Measurements from ENCODE around the gene RNF38.
"Not testable (repeated sequence)": the region's sequence is repeated elsewhere in the genome, so short reads cannot be mapped to it uniquely, and the experiment has no call there.

RNF38 gene

DNA sequence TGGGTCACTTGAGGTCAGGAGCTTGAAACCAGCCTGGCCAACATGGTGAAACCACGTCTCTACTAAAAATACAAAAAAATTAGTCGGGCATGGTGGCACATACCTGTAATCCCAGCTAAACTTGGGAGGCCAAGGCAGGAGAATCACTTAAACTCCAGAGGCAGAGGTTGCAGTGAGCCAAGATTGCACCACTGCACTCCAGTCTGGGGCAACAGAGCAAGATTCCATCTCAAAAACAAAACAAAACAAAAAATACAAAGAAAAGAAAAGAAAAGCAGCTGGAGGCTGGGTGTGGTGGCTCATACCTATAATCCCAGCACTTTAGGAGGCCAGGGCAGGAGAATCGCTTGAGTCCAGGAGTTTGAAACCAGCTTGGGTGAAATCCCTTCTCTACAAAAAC, 105.1 kb downstream of the RNF38 start:
- not testable (repeated sequence) for DNase-seq (ENCODE audit: low read depth in 2 of 2, low spot score in 1 of 2)

DNA sequence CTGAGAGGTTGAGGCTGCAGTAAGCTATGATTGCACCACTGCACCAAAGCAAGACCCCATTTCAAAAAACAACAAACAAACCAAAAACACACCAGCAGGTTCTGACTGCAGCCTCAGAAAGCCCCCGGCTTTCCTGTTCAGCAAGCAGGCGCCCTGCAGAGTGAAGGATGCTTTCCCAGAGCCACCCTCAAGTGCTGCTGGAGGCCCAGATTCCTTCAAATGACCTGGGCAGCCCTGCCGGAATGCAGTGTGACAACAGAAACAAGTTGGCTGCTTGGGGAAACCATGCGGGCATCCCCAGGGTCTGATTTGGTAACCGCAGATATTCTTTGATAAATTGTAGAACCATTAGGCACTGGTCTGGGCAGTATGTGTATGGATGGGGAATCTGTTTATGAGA, 106.2 kb downstream of the RNF38 start:
- no peak for DNase-seq (ENCODE audit: low read depth in 2 of 2, low spot score in 1 of 2)

DNA sequence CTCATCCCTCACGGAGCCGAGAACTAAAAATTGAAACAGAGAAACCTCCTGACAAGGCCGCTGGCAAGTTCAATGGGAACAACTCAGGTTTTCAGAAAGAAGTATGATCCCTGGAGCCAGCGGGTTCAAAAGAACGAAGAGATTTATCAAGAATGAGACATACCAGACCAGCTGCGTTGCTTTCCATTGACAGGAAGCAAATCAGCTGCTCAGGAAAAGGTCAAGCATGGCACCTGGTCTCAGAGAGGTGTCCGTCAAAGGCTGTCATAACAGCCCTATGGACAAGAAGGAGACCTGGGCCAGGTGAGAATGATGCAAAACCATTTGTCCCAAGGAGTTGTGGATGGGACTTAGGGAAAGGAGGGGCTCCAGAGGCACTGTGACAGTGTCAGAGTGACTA, 106.9 kb downstream of the RNF38 start:
- no peak for DNase-seq (ENCODE audit: low read depth in 2 of 2, low spot score in 1 of 2)

DNA sequence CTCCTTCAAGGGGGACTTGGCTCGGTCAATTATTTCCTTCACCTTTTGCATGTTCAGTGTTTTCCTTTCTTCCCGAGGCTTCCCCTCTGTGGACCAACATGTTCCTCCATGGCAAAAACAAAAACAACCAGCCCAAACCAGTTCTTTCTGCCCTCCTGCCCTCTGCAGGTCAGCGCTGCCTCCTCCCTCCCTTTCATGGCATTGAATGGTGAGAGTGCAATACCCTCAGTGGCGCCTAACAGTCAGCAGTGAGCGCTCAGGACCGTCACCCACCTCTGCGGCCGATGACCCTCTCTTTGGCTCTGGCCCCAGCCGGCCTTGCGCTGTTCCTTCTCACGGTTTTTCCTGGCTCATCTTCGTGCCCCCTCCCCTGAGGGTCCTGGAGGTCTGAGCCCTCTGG, 107.4 kb downstream of the RNF38 start:
- DNase-seq (ENCODE audit: low read depth in 2 of 2, low spot score in 1 of 2), result no peak

- no peak for DNase-seq (ENCODE audit: low read depth in 2 of 2, low spot score in 1 of 2)
Measured at GRCh38 chr9:36290996-36291395, 109.1 kb downstream of the RNF38 start.

- DNase-seq (ENCODE audit: low read depth in 2 of 2, low spot score in 1 of 2), result no peak
Measured at GRCh38 chr9:36289836-36290435, 110.1 kb downstream of the RNF38 start.

DNA sequence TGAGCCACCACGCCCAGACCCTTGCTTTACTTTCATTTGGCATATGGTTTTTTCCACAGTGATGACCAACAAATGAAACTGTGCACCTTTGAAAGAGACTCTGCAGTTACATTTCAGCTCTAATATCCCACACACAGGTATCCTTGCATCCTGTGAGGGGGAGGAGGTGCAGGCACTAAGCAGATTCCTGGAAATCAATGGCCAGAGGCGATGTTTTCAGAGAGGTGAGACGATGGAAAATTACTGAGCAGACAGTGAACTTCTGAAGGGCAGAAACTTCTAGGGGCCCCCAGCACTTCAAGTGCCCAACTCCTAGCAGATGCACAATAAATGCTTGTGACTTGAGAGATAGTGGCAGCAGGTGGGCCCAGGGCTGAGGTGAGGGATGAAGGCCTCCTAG, 112.0 kb downstream of the RNF38 start:
- DNase-seq (ENCODE audit: low read depth in 2 of 2, low spot score in 1 of 2), result no peak

Measured in stimulated activated CD8-positive, alpha-beta memory T cell treated with anti-CD3 and anti-CD28 coated beads, Interleukin-4, amount 100 ng/mL, for 4 hours (primary cell).